ENCODE results near the gene EFNA2.

DNA sequence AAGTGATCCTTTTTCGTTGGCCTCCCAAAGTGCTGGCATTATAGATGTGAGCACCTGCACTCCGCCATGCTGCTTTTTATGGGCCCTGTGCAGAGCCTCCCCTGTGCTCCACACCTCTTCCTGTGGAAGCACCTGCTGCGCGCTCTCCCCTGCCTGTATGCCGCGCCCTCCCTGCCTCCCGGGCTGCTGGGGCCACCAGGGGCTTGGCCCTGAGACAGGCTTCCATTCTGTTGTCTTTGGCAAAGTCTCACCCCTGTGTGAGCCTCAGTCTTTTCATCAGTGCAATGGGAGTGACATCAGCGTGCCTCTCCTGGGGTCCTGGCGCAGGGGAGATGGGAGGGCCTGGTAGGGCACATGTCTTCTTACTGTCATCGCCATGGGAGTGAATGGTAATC lies 9.0 kb upstream of the EFNA2 start:
- TF ChIP-seq EZH2 (IDR thresholded peaks at IDR 0.05; ENCODE audit: low read depth, low read length, severe bottlenecking) (no peak), SIN3A (conservative IDR thresholded peaks at IDR 0.05 in 1 of 2, IDR thresholded peaks at IDR 0.05 in 1 of 2; ENCODE audit: low read depth in 1 of 2, low read length in 2 of 2) (no peak), CEBPB (IDR thresholded peaks at IDR 0.05; ENCODE audit: low read depth, low read length) (no peak), SUZ12 (IDR thresholded peaks at IDR 0.05; ENCODE audit: low read length) (no peak), BCL11A (IDR thresholded peaks at IDR 0.05; ENCODE audit: low read depth in 2 of 2, low read length in 2 of 2) (no peak), EP300 (IDR thresholded peaks at IDR 0.05; ENCODE audit: borderline replicate concordance in 1 of 2, low read depth in 2 of 2, low read length in 2 of 2) (no peak), RAD21 (IDR thresholded peaks at IDR 0.05 in 1 of 2, conservative IDR thresholded peaks at IDR 0.05 in 1 of 2; ENCODE audit: low read depth in 2 of 2, low read length in 2 of 2) (no peak), GTF2F1 (IDR thresholded peaks at IDR 0.05; ENCODE audit: borderline replicate concordance, low read depth, low read length) (no peak), ZNF274 (IDR thresholded peaks at IDR 0.05; ENCODE audit: borderline replicate concordance, extremely low read depth, low read length) (no peak)
- TF ChIP-seq, protein P1, sequence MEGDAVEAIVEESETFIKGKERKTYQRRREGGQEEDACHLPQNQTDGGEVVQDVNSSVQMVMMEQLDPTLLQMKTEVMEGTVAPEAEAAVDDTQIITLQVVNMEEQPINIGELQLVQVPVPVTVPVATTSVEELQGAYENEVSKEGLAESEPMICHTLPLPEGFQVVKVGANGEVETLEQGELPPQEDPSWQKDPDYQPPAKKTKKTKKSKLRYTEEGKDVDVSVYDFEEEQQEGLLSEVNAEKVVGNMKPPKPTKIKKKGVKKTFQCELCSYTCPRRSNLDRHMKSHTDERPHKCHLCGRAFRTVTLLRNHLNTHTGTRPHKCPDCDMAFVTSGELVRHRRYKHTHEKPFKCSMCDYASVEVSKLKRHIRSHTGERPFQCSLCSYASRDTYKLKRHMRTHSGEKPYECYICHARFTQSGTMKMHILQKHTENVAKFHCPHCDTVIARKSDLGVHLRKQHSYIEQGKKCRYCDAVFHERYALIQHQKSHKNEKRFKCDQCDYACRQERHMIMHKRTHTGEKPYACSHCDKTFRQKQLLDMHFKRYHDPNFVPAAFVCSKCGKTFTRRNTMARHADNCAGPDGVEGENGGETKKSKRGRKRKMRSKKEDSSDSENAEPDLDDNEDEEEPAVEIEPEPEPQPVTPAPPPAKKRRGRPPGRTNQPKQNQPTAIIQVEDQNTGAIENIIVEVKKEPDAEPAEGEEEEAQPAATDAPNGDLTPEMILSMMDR (IDR thresholded peaks at IDR 0.05; ENCODE audit: control extremely low read depth in 1 of 3, insufficient read depth in 1 of 3, low read depth in 1 of 3, low read length in 3 of 3) = no peak
- TF ChIP-seq, protein P2, sequence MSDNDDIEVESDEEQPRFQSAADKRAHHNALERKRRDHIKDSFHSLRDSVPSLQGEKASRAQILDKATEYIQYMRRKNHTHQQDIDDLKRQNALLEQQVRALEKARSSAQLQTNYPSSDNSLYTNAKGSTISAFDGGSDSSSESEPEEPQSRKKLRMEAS (IDR thresholded peaks at IDR 0.05) = no peak
- TF ChIP-seq, protein P3, sequence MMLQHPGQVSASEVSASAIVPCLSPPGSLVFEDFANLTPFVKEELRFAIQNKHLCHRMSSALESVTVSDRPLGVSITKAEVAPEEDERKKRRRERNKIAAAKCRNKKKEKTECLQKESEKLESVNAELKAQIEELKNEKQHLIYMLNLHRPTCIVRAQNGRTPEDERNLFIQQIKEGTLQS (IDR thresholded peaks at IDR 0.05; ENCODE audit: insufficient read depth, low read depth, low read length) = no peak
